Endodermal cell (in vitro differentiated cells): ENCODE results near the gene DCLRE1B. TPM values are rescaled to one million over a fixed set of nuclear protein-coding genes. Genes with fewer than 3 reads are reported as not detected.

Experiments
- DNase-seq: peaks from one replicate; pipeline ENCODE4 v3.0.0-alpha.2; 2017
- H3K27ac ChIP-seq: 2 replicates; pipeline ENCODE4 v1.5.1; 2013; ENCODE audit warnings: mild to moderate bottlenecking, low read depth, low read length, moderate library complexity
- H3K27me3 ChIP-seq: 2 replicates; pipeline ENCODE4 v1.6.1; 2013; ENCODE audit warnings: mild to moderate bottlenecking, low read length, moderate library complexity; ENCODE audit not compliant: insufficient read depth, control insufficient read depth, poor library complexity, severe bottlenecking
- H3K36me3 ChIP-seq: 2 replicates; pipeline ENCODE4 v1.7.0; 2013; ENCODE audit warnings: mild to moderate bottlenecking, low read length, moderate library complexity; ENCODE audit not compliant: control insufficient read depth, insufficient read depth
- H3K4me1 ChIP-seq: one replicate; pipeline ENCODE4 v1.7.0; 2013; ENCODE audit warnings: low read length; ENCODE audit not compliant: control insufficient read depth, insufficient read depth
- H3K4me3 ChIP-seq: 2 replicates; pipeline ENCODE4 v1.5.1; 2013; ENCODE audit warnings: mild to moderate bottlenecking, low read length, moderate library complexity
- H3K9ac ChIP-seq: 2 replicates; pipeline ENCODE4 v1.6.1; 2013; ENCODE audit warnings: mild to moderate bottlenecking, low read length, moderate library complexity; ENCODE audit not compliant: poor library complexity, severe bottlenecking; ENCODE audit errors: extremely low read depth
- H3K9me3 ChIP-seq: 2 replicates; pipeline ENCODE4 v1.6.1; 2013; ENCODE audit warnings: mild to moderate bottlenecking, low read length, moderate library complexity; ENCODE audit not compliant: control insufficient read depth
- H3K27ac Mint-ChIP-seq: 2 replicates; pipeline ENCODE4 v1.8.0; 2020; ENCODE audit warnings: mixed read lengths
- H3K27me3 Mint-ChIP-seq: 2 replicates; pipeline ENCODE4 v1.8.0; 2021; ENCODE audit warnings: mild to moderate bottlenecking, mixed read lengths; ENCODE audit not compliant: insufficient read depth
- H3K36me3 Mint-ChIP-seq: 2 replicates; pipeline ENCODE4 v1.8.0; 2020; ENCODE audit warnings: low read depth, mixed read lengths
- H3K4me1 Mint-ChIP-seq: 2 replicates; pipeline ENCODE4 v1.8.0; 2020; ENCODE audit warnings: mixed read lengths
- H3K4me3 Mint-ChIP-seq: 2 replicates; pipeline ENCODE4 v1.8.0; 2020; ENCODE audit warnings: mild to moderate bottlenecking, moderate library complexity, mixed read lengths
- H3K9me3 Mint-ChIP-seq: 2 replicates; pipeline ENCODE4 v1.8.0; 2020; ENCODE audit warnings: mild to moderate bottlenecking, mixed read lengths
- CTCF ChIP-seq: fragments of 200-600 bp; sonication (generic); conservative IDR thresholded peaks from 2 replicates; pipeline ENCODE4 v1.5.0; 2021; ENCODE audit warnings: antibody characterized with exemption, mild to moderate bottlenecking
- WGBS, 2 experiments: methylation state at CpG; one replicate each; pipeline versions ENCODE4 v1.1.5 to v1.1.7; 2013; ENCODE audit warnings: missing lambda C conversion rate in 2 of 2, mixed read lengths in 1 of 2; ENCODE audit not compliant: insufficient coverage in 1 of 2, insufficient read length in 1 of 2; 5-methylcytosine and 5-hydroxymethylcytosine counted together
- total RNA-seq, 2 donors: library from RNA; stranded (reverse); fragmentation: NEBNext Ultra II Directional in 1 of 2; extraction: Animal tissue kit (Norgen Biotek cat#: 25700) in 1 of 2; gene quantifications; 2 replicates in 1 of 2; 3 replicates in 1 of 2; pipeline ENCODE4 v1.2.1, GENCODE V29; 2021

Gene DCLRE1B
- total RNA-seq, 2 donors from 2014 or later: 7.4 to 11.0 TPM

GRCh38 chr1:113935970-113936369 is 30.8 kb downstream of the DCLRE1B start:
- peaks cover 9% of the 10 kb centered on the region for H3K36me3 Mint-ChIP-seq
- WGBS, 2 experiments: 90% methylated on average over 1 of the region's 1 CpG; no CpG with 5 or more reads in 1 of the 2 experiments

GRCh38 chr1:113937146-113937545 is 32.0 kb downstream of the DCLRE1B start:
- Histone ChIP-seq H3K27me3 (no peaks in the 10 kb centered on the region), H3K27ac (no peak overlapping the region), H3K36me3 (peaks cover 17% of the 10 kb centered on the region), H3K9me3 (peaks cover 3% of the 10 kb centered on the region), H3K4me3 (no peak overlapping the region), H3K9ac (no peak overlapping the region), H3K4me1 (peaks cover 7% of the 10 kb centered on the region)
- no peak for TF ChIP-seq CTCF
- no peak for DNase-seq
- WGBS, 2 experiments: 88 to 100% methylated on average over 1 of the region's 1 CpG
- H3K9me3 Mint-ChIP-seq: peaks cover 2% of the 10 kb centered on the region
- no peak overlapping the region for H3K27ac Mint-ChIP-seq
- peaks cover 17% of the 10 kb centered on the region for H3K36me3 Mint-ChIP-seq
- H3K27me3 Mint-ChIP-seq: no peaks in the 10 kb centered on the region
- H3K4me1 Mint-ChIP-seq: peaks cover 48% of the 10 kb centered on the region
- H3K4me3 Mint-ChIP-seq: no peak overlapping the region

More at GRCh38 chr1:113935970-113936369, 30.8 kb downstream of the DCLRE1B start:
- H3K9me3 Mint-ChIP-seq: peaks cover 2% of the 10 kb centered on the region
- H3K27me3 Mint-ChIP-seq: no peaks in the 10 kb centered on the region
- Histone ChIP-seq H3K4me1 (peaks cover 7% of the 10 kb centered on the region), H3K27ac (no peak overlapping the region), H3K4me3 (no peak overlapping the region), H3K27me3 (no peaks in the 10 kb centered on the region), H3K36me3 (peaks cover 7% of the 10 kb centered on the region), H3K9ac (no peak overlapping the region), H3K9me3 (peaks cover 3% of the 10 kb centered on the region)
- H3K4me3 Mint-ChIP-seq: no peak overlapping the region
- DNase-seq: no peak
- H3K4me1 Mint-ChIP-seq: peaks cover 60% of the 10 kb centered on the region
- H3K27ac Mint-ChIP-seq: no peak overlapping the region
- TF ChIP-seq CTCF: no peak

- 51 to 54% methylated on average over 5 of the region's 5 CpGs for whole genome bisulfite sequencing, 2 experiments
These were observed 33.1 kb downstream of the DCLRE1B start for GRCh38 chr1:113938192-113938591.

More at GRCh38 chr1:113938192-113938591, 33.1 kb downstream of the DCLRE1B start:
- Histone ChIP-seq H3K4me1 (peaks cover 7% of the 10 kb centered on the region), H3K36me3 (peaks cover 27% of the 10 kb centered on the region), H3K27me3 (no peaks in the 10 kb centered on the region), H3K4me3 (no peak overlapping the region), H3K27ac (no peak overlapping the region), H3K9ac (no peak overlapping the region), H3K9me3 (peaks cover 3% of the 10 kb centered on the region)
- Mint-ChIP-seq H3K4me1 (peaks cover 46% of the 10 kb centered on the region), H3K9me3 (peaks cover 2% of the 10 kb centered on the region), H3K36me3 (peaks cover 22% of the 10 kb centered on the region), H3K27ac (peak overlapping the region; percentile 83), H3K4me3 (no peak overlapping the region), H3K27me3 (no peaks in the 10 kb centered on the region)
- DNase-seq: peak; percentile 56
- no peak for TF ChIP-seq CTCF
